KMS-11 (cell line): ENCODE measurements around the gene ADAMTS12.

Source experiments
- H2AFZ ChIP-seq: fragments of 200-600 bp; sonication (generic); 2 replicates; pipeline ENCODE4 v1.6.1; 2016; ENCODE audit warnings: antibody characterized with exemption, mixed run types, low read depth
- H3K27ac ChIP-seq: fragments of 200-600 bp; sonication (generic); 2 replicates; pipeline ENCODE4 v1.6.1; 2016; ENCODE audit warnings: mild to moderate bottlenecking, mixed run types
- H3K27me3 ChIP-seq: fragments of 200-600 bp; sonication (generic); 2 replicates; pipeline ENCODE4 v1.6.1; 2017; ENCODE audit warnings: mild to moderate bottlenecking, low read depth, mixed run types, moderate library complexity; ENCODE audit not compliant: insufficient read depth
- H3K36me3 ChIP-seq: fragments of 200-600 bp; sonication (generic); 2 replicates; pipeline ENCODE4 v1.6.1; 2017; ENCODE audit warnings: mild to moderate bottlenecking, mixed run types; ENCODE audit not compliant: insufficient read depth
- H3K4me1 ChIP-seq: fragments of 200-600 bp; sonication (generic); 2 replicates; pipeline ENCODE4 v1.6.1; 2016; ENCODE audit warnings: mild to moderate bottlenecking, low read depth, mixed run types; ENCODE audit not compliant: poor library complexity, severe bottlenecking
- H3K4me2 ChIP-seq: fragments of 200-600 bp; sonication (generic); 2 replicates; pipeline ENCODE4 v1.7.0; 2016; ENCODE audit warnings: mild to moderate bottlenecking, mixed run types
- H3K4me3 ChIP-seq: fragments of 200-600 bp; sonication (generic); IDR thresholded peaks from 2 replicates; pipeline ENCODE4 v1.6.1; 2017; ENCODE audit warnings: low read depth, low read length, mixed read lengths; ENCODE audit not compliant: insufficient read depth
- H3K79me2 ChIP-seq: fragments of 200-600 bp; sonication (generic); 2 replicates; pipeline ENCODE4 v1.6.1; 2016; ENCODE audit warnings: low read depth, mixed run types; ENCODE audit not compliant: insufficient read depth
- H3K9ac ChIP-seq: fragments of 200-600 bp; sonication (generic); 2 replicates; pipeline ENCODE4 v1.6.1; 2016; ENCODE audit warnings: mild to moderate bottlenecking, mixed run types
- H4K20me1 ChIP-seq: fragments of 200-600 bp; sonication (generic); 2 replicates; pipeline ENCODE4 v1.6.1; 2016; ENCODE audit warnings: mild to moderate bottlenecking, mixed run types; ENCODE audit not compliant: insufficient read depth
- TF ChIP-seq, protein P1 (sequence below): fragments of 200-600 bp; sonication (generic); conservative IDR thresholded peaks from 2 replicates; pipeline ENCODE4 v1.6.1; 2017; ENCODE audit warnings: low read depth, mild to moderate bottlenecking, antibody characterized with exemption, low read length, moderate library complexity, mixed read lengths

ADAMTS12 gene

DNA sequence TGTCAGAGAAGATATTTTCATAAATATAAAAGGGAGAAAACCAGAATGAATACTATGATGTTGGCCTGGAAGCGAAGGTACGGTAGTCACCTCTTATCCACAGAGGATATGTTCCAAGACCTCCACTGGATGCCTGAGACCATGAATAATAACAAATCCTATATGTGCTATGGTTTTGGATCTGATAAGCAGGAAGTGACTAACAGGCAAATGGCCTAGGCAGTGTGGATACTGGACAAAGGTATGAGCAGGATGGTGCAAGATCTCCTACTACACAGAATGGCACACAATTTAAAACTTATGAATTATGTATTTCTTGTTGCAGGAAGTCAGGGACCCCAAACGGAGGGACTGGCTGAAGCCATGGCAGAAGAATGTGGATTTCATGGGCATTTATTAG, 48.2 kb downstream of the ADAMTS12 start:
- Histone ChIP-seq H3K9ac (no peak overlapping the region), H2AFZ (no peak overlapping the region)

DNA sequence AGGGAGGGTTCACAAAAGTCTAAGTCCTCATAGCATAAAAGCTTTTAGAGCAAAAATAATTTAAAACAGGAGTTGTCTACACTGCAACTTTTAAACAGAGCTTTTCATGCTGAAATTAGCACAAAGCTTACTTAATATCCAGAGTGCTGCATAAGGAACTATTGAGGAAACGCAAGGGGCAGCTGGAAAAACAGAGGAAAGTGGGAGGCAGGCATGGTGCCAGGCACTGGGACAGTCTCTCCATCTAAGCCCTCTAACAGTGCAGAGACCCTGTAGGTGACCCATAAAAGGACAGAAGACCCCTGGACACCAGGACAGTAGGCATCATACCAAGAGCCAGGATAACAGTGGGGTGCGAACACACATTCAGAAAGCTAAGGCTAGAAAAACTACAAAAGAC, 49.3 kb downstream of the ADAMTS12 start:
- Histone ChIP-seq H3K79me2 (no peaks in the 10 kb centered on the region), H3K27me3 (no peaks in the 10 kb centered on the region), H2AFZ (no peak overlapping the region), H3K27ac (no peak overlapping the region), H3K9ac (no peak overlapping the region), H4K20me1 (no peaks in the 10 kb centered on the region), H3K36me3 (no peaks in the 10 kb centered on the region), H3K4me2 (no peak overlapping the region), H3K4me1 (peaks cover 3% of the 10 kb centered on the region), H3K4me3 (no peak overlapping the region)
- TF ChIP-seq, protein P1, sequence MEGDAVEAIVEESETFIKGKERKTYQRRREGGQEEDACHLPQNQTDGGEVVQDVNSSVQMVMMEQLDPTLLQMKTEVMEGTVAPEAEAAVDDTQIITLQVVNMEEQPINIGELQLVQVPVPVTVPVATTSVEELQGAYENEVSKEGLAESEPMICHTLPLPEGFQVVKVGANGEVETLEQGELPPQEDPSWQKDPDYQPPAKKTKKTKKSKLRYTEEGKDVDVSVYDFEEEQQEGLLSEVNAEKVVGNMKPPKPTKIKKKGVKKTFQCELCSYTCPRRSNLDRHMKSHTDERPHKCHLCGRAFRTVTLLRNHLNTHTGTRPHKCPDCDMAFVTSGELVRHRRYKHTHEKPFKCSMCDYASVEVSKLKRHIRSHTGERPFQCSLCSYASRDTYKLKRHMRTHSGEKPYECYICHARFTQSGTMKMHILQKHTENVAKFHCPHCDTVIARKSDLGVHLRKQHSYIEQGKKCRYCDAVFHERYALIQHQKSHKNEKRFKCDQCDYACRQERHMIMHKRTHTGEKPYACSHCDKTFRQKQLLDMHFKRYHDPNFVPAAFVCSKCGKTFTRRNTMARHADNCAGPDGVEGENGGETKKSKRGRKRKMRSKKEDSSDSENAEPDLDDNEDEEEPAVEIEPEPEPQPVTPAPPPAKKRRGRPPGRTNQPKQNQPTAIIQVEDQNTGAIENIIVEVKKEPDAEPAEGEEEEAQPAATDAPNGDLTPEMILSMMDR: no peak

More for the DNA sequence above, 48.2 kb downstream of the ADAMTS12 start:
- Histone ChIP-seq H3K36me3 (no peaks in the 10 kb centered on the region), H3K27me3 (no peaks in the 10 kb centered on the region), H3K79me2 (no peaks in the 10 kb centered on the region), H3K27ac (no peak overlapping the region), H3K4me1 (peaks cover 3% of the 10 kb centered on the region), H3K4me2 (no peak overlapping the region), H4K20me1 (no peaks in the 10 kb centered on the region), H3K4me3 (no peak overlapping the region)
- TF ChIP-seq, protein P1: no peak

DNA sequence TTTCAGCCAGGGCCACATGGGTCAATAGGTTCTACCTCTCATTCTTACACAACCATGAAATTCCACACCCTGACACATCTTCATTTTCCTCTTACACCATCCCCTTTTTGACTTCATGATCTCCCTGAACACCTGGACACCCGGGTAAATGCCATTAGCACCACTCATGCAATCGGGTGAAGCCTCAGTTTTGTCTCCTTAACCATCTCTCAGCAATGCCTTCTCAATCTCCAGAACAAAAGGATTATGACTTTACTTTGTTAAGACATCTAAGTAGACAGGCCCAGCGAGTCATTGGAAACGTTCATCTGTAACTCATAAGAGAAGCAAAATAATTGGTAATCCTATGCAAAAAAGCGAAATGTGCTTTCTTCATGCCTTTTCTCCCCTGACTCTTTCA, 49.9 kb downstream of the ADAMTS12 start:
- no peaks in the 10 kb centered on the region for H3K27me3 ChIP-seq

DNA sequence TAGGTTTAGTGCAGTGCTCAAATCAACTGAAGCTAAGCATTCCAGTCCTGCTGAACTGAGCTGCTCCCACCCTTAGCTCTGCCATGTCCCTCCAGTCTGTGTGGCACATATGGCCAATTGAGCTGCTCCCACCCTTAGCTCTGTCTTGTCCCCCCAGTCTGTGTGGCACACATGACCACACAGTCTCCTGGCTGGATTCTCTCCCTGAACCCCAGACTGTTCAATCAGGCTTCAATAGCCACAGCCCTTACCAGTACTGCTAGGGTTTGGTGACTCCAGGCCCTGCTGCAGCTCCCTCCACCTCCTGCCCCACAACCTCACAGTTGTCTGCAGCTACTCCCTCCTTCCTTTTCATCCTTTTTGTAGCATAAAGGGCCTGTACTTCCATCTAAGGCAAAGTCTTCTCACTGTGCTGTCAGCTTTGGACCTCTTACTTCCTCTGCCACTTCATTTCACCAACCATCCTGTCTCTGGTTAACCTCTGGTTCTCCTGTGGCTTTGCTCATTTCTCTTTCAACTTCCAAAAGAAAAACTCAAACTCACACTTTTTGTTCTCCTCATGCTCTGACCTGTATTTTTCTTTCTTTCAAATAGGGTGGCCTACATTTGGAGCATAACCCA, 50.8 kb downstream of the ADAMTS12 start:
- Histone ChIP-seq H3K79me2 (no peaks in the 10 kb centered on the region), H2AFZ (no peak overlapping the region), H3K4me2 (no peak overlapping the region), H3K9ac (no peak overlapping the region), H3K27ac (no peak overlapping the region), H3K27me3 (no peaks in the 10 kb centered on the region), H3K4me3 (no peak overlapping the region), H3K4me1 (peaks cover 3% of the 10 kb centered on the region), H3K36me3 (no peaks in the 10 kb centered on the region), H4K20me1 (no peaks in the 10 kb centered on the region)
- TF ChIP-seq, protein P1: no peak

More for the DNA sequence above, 49.9 kb downstream of the ADAMTS12 start:
- Histone ChIP-seq H3K27ac (no peak overlapping the region), H3K36me3 (no peaks in the 10 kb centered on the region), H2AFZ (no peak overlapping the region), H3K4me3 (no peak overlapping the region), H3K4me1 (peaks cover 3% of the 10 kb centered on the region), H4K20me1 (no peaks in the 10 kb centered on the region), H3K4me2 (no peak overlapping the region), H3K79me2 (no peaks in the 10 kb centered on the region), H3K9ac (no peak overlapping the region)
- TF ChIP-seq, protein P1: no peak
